B cell (primary cell): Measurements from ENCODE around the gene FANCD2. TPM values are rescaled to one million over a fixed set of nuclear protein-coding genes. Genes with fewer than 3 reads are reported as not detected.

Experiments
- ATAC-seq: fragments of 200-7000 bp; cut with Tn5 transposase; one replicate; pipeline ENCODE4 v1.10.0; 2021; ENCODE audit warnings: low read depth, mild to moderate bottlenecking, moderate number of reproducible peaks, moderate library complexity
- CTCF ChIA-PET: fragments of 350-600 bp; sonication (Branson Sonifier 250); formaldehyde crosslinking; loops from one replicate; lab custom pipeline; 2021; ENCODE audit warnings: antibody characterized with exemption, inconsistent platforms; lab: Charles Lee
- POLR2A ChIA-PET: fragments of 350-600 bp; sonication (Branson Sonifier 250); formaldehyde crosslinking; loops from one replicate; lab custom pipeline; 2021; ENCODE audit warnings: antibody characterized with exemption; lab: Charles Lee
- DNase-seq: peaks from one replicate; pipeline ENCODE4 v3.0.0; 2013
- H2AFZ ChIP-seq: 2 replicates; pipeline ENCODE4 v1.6.1; 2012; ENCODE audit warnings: mild to moderate bottlenecking, low read depth, low read length; ENCODE audit not compliant: insufficient read depth, poor library complexity, severe bottlenecking
- H3K27ac ChIP-seq, 2 donors: 1 replicate in 1 of 2; 2 replicates in 1 of 2; pipeline ENCODE4 v1.5.1; 2012 to 2013; ENCODE audit warnings: low read length in 2 of 2, mild to moderate bottlenecking in 2 of 2, moderate library complexity in 1 of 2
- H3K27me3 ChIP-seq, 4 experiments: fragments of 200-600 bp in 1 of 4; sonication (generic) in 1 of 4; replicated peaks in 1 of 4; 1 replicate in 2 of 4; 2 replicates in 2 of 4; pipeline versions ENCODE4 v1.6.1 to v1.7.0; 2013 to 2016; ENCODE audit warnings: low read length in 3 of 4, mild to moderate bottlenecking in 2 of 4, mixed read lengths in 1 of 4, moderate library complexity in 1 of 4; ENCODE audit not compliant: insufficient read depth in 4 of 4, control insufficient read depth in 3 of 4; ENCODE audit errors: control extremely low read depth in 1 of 4
- H3K36me3 ChIP-seq, 2 experiments: replicated peaks in 1 of 2; 1 replicate in 1 of 2; 2 replicates in 1 of 2; pipeline versions ENCODE4 v1.6.1 to v1.7.1; 2013; ENCODE audit warnings: low read length in 1 of 2; ENCODE audit not compliant: insufficient read depth in 2 of 2, control insufficient read depth in 1 of 2; ENCODE audit errors: control extremely low read depth in 1 of 2, extremely low read depth in 1 of 2
- H3K4me1 ChIP-seq, 2 donors: fragments of 200-600 bp in 1 of 2; sonication (generic) in 1 of 2; 1 replicate in 1 of 2; 2 replicates in 1 of 2; pipeline versions ENCODE4 v1.5.1 to v1.6.1; 2013 to 2017; ENCODE audit warnings: low read length in 2 of 2; ENCODE audit not compliant: control insufficient read depth in 2 of 2, insufficient read depth in 2 of 2
- H3K4me2 ChIP-seq: replicated peaks from 2 replicates; pipeline ENCODE3; 2012; ENCODE audit warnings: mild to moderate bottlenecking, low read depth, low read length; ENCODE audit not compliant: poor library complexity, severe bottlenecking
- H3K4me3 ChIP-seq, 5 experiments: fragments of 200-600 bp in 1 of 5; sonication (generic) in 1 of 5; 1 replicate in 3 of 5; 2 replicates in 2 of 5; pipeline versions ENCODE4 v1.5.1 to v1.7.0; 2011 to 2016; ENCODE audit warnings: low read length in 4 of 5, mild to moderate bottlenecking in 4 of 5, low read depth in 2 of 5, control low read depth in 1 of 5, moderate library complexity in 1 of 5; ENCODE audit not compliant: insufficient read depth in 1 of 5; ENCODE audit errors: control extremely low read depth in 1 of 5, extremely low read depth in 1 of 5
- H3K79me2 ChIP-seq: fragments of 200-600 bp; sonication (generic); one replicate; pipeline ENCODE4 v1.6.0; 2016; ENCODE audit warnings: low read length; ENCODE audit not compliant: control insufficient read depth, insufficient read depth
- H3K9ac ChIP-seq: fragments of 200-600 bp; sonication (generic); 2 replicates; pipeline ENCODE4 v1.6.1; 2017; ENCODE audit warnings: mild to moderate bottlenecking, low read length, moderate library complexity
- H3K9me3 ChIP-seq, 3 donors: one replicate each; pipeline versions ENCODE4 v1.6.1 to v1.7.1; 2013; ENCODE audit warnings: low read length in 2 of 3; ENCODE audit not compliant: control insufficient read depth in 2 of 3, insufficient read depth in 1 of 3; ENCODE audit errors: control extremely low read depth in 1 of 3
- H4K20me1 ChIP-seq: 2 replicates; pipeline ENCODE4 v1.6.0; 2012; ENCODE audit warnings: mild to moderate bottlenecking, low read length; ENCODE audit not compliant: insufficient read depth, control insufficient read depth, poor library complexity, severe bottlenecking
- H3K27ac Mint-ChIP-seq: one replicate; pipeline ENCODE4 v1.8.0; 2021; ENCODE audit warnings: mixed read lengths
- H3K27me3 Mint-ChIP-seq: one replicate; pipeline ENCODE4 v1.8.0; 2021; ENCODE audit warnings: mixed read lengths
- H3K4me1 Mint-ChIP-seq: one replicate; pipeline ENCODE4 v1.8.0; 2021; ENCODE audit warnings: mixed read lengths
- H3K4me3 Mint-ChIP-seq: one replicate; pipeline ENCODE4 v1.8.0; 2021; ENCODE audit warnings: mixed read lengths
- H3K9me3 Mint-ChIP-seq: one replicate; pipeline ENCODE4 v1.8.0; 2022; ENCODE audit warnings: mixed read lengths; ENCODE audit not compliant: insufficient read depth
- CTCF ChIP-seq: fragments of 200-600 bp; IDR thresholded peaks from one replicate; pipeline ENCODE4 v1.8.0; 2022; ENCODE audit warnings: antibody characterized with exemption, mild to moderate bottlenecking
- EZH2 ChIP-seq: IDR thresholded peaks from 2 replicates; pipeline ENCODE4 v1.6.1; 2012; ENCODE audit warnings: borderline replicate concordance, low read depth, mild to moderate bottlenecking, moderate library complexity, low read length; ENCODE audit not compliant: insufficient read depth, poor library complexity, severe bottlenecking
- WGBS: methylation state at CpG from one replicate; pipeline ENCODE4 v1.1.5; 2013; ENCODE audit warnings: missing lambda C conversion rate; ENCODE audit not compliant: insufficient coverage; 5-methylcytosine and 5-hydroxymethylcytosine counted together
- intact Hi-C: fragments of 100-400 bp; cut with micrococcal nuclease; formaldehyde crosslinking; loops from one replicate; pipeline ENCODE4 v1.10.0; 2022
- polyA plus RNA-seq: library from polyadenylated mRNA; depleted of rRNA; stranded (reverse); fragments of >200 nt; gene quantifications from 2 replicates; pipeline ENCODE4 v1.2.3, GENCODE V29; 2012
- total RNA-seq, 2 donors: library from RNA; stranded (reverse); fragments of 120-200 nt in 1 of 2; gene quantifications; 1 replicate in 1 of 2; 2 replicates in 1 of 2; pipeline versions ENCODE4 v1.2.3 to v1.2.4, GENCODE V29; 2013 to 2022

FANCD2 gene
- total and polyA plus RNA-seq, 2 donors (not counting 1 experiment from before 2014, with no cell fraction given) = 31.7 to 65.8 TPM

GRCh38 chr3:10023587-10024310 lies 2.5 kb upstream of the FANCD2 start:
- peaks cover 0 to 39% of the 10 kb centered on the region in 2 experiments for H3K36me3 ChIP-seq
- Mint-ChIP-seq H3K4me3 (peak overlapping the region; percentile 44), H3K27me3 (no peaks in the 10 kb centered on the region), H3K4me1 (peaks cover 32% of the 10 kb centered on the region), H3K9me3 (no peaks in the 10 kb centered on the region), H3K27ac (no peak overlapping the region)
- ATAC-seq (no peak), DNase-seq (no peak)
- ChIA-PET CTCF (interaction anchor here (0.6 to 0.7 kb wide), 2 partner anchors 44 to 112 kb away, joined by 3 to 6 read pairs; no protein-coding TSS in a partner anchor), POLR2A (interaction anchor here (0.6 kb wide), 1 partner anchor 215 kb away, joined by 4 read pairs; no protein-coding TSS in a partner anchor)
- H3K4me1 ChIP-seq = peaks cover 18 to 23% of the 10 kb centered on the region in 2 donors
- intact Hi-C loops = no loop called here
- H3K9me3 ChIP-seq = no peaks in the 10 kb centered on the region
- peaks cover 36% of the 10 kb centered on the region for H3K79me2 ChIP-seq
- no peak overlapping the region for H3K4me2 ChIP-seq
- H4K20me1 ChIP-seq = no peaks in the 10 kb centered on the region
- 100% methylated on average over 3 of the region's 8 CpGs for WGBS
- H2AFZ ChIP-seq = no peak overlapping the region
- no peaks in the 10 kb centered on the region for H3K27me3 ChIP-seq
- H3K4me3 ChIP-seq = no peak overlapping the region
- no peak overlapping the region for H3K27ac ChIP-seq
- H3K9ac ChIP-seq = no peak overlapping the region
- no peak for TF ChIP-seq EZH2
- TF ChIP-seq CTCF = no peak
